NT2/D1 (cell line): ENCODE results near the gene SMG6.

Experiments used
- YY1 ChIP-seq: IDR thresholded peaks from 2 replicates; pipeline ENCODE4 v1.6.1; 2011; ENCODE audit not compliant: insufficient read length, insufficient read depth
- ZNF274 ChIP-seq: IDR thresholded peaks from 2 replicates; pipeline ENCODE4 v1.6.1; 2011; ENCODE audit warnings: mild to moderate bottlenecking, low read depth, low read length

DNA sequence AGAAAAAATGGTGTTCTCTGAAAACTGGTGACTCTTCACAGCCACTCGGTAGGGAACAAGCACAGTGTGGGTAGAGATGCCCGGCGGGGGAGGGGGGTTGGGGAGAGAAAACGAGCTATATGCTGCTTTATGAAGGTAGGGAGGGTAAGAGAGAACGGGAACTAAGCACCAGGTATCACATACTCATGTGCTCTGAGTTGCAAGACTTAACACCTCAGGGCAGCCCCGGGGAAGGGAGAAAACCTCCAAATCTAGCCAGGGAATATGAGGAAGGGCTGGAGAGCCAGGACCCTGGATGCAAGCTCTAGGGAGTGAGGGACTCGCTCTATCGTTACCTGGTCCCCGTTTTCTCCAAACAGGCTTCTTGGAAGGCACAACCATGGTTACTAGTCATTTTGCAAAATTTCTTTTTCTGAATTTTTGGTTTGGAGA is 213.4 kb downstream of the SMG6 start:
- TF ChIP-seq YY1 (no peak), ZNF274 (no peak)
